Adrenal gland (tissue), 5 donors: ENCODE measurements around the gene GASK1B.

Experiments
- CTCF ChIP-seq, 6 experiments: fragments of 450-650 bp in 4 of 6; fragments of 200-600 bp in 2 of 6; sonication (generic) in 1 of 6; IDR thresholded peaks; 1 replicate in 5 of 6; 2 replicates in 1 of 6; pipeline versions ENCODE4 v1.5.1 to v1.8.0; 2016 to 2021; ENCODE audit warnings: antibody characterized with exemption in 6 of 6, mild to moderate bottlenecking in 2 of 6, moderate library complexity in 1 of 6
- POLR2A ChIP-seq, 2 donors: fragments of 450-650 bp; IDR thresholded peaks; one replicate each; pipeline ENCODE4 v1.6.1; 2017; ENCODE audit warnings: antibody characterized with exemption in 2 of 2, mild to moderate bottlenecking in 2 of 2, moderate library complexity in 1 of 2
- donor health status: DM: no; HTN: no; CAD: no.

DNA sequence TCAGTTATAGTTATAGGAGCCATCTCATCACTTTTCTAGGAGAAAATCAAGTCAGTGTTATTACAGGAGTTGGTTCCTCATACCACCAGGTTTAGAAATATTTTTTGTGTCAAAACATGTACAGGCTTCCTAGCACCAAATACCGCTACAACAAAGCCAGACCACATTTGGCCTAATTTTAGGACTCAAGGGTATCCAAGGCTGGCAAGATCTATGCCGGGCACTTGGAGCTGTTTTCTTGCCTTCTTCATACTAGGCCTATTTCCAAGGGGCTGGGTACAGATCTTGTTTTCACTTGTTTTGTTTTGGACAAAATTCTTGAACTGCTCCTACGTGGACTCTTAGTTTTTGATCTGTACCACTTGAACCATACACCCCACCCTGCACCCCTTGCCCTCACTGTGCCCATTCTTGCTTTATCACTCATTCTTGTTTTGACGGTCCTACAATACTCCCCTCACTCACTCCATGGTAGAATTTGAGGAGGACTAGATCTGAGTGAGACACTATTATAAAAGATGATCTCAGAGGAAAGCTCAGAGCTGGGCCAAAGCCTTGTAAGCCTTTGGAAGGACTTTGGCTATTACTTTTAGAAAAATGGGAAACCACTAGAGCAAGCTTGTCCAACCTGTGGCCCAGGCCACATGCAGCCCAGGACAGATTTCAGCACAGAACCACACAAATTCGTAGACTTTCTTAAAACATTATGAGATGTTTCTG lies 19.8 kb upstream of the GASK1B start:
- no peak for TF ChIP-seq POLR2A (IDR thresholded peaks at IDR 0.05)
- TF ChIP-seq CTCF (IDR thresholded peaks at IDR 0.05), result no peak
